Measurements from ENCODE around the gene ST8SIA6. TPM values are rescaled to one million over a fixed set of nuclear protein-coding genes. Genes with fewer than 3 reads are reported as not detected.

ST8SIA6 gene
- polyA plus RNA-seq, 2 of the 4 experiments (the other 2 are of a cell fraction) = 0.16 to 0.25 TPM

GRCh38 chr10:17483079-17483478, 28.7 kb upstream of the ST8SIA6 start:
- WGBS (ENCODE audit: missing lambda C conversion rate) = 80% methylated on average over 6 of the region's 6 CpGs
- no peak for ATAC-seq
- H3K4me2 ChIP-seq = no peak overlapping the region
- no peak overlapping the region for H3K27ac ChIP-seq
- CTCF ChIA-PET = interaction anchor here (1.2 kb wide), 1 partner anchor 20 kb away, joined by 4 read pairs; no protein-coding TSS in a partner anchor
- H3K4me1 ChIP-seq = no peaks in the 10 kb centered on the region
- TF ChIP-seq RCOR1 (IDR thresholded peaks at IDR 0.05; ENCODE audit: low read depth, low read length) (no peak), BCL3 (IDR thresholded peaks at IDR 0.05) (no peak), POLR2AphosphoS2 (conservative IDR thresholded peaks at IDR 0.05; ENCODE audit: low read length) (no peak), JUN (IDR thresholded peaks at IDR 0.05) (no peak), HMGXB4 (CRISPR knock-in tag; IDR thresholded peaks at IDR 0.05; ENCODE audit: borderline replicate concordance) (no peak), HDAC2 (IDR thresholded peaks at IDR 0.05) (no peak), TFCP2L1 (CRISPR knock-in tag; IDR thresholded peaks at IDR 0.05) (no peak), ATOH8 (CRISPR knock-in tag; IDR thresholded peaks at IDR 0.05; ENCODE audit: low read depth) (no peak)
- DNase-seq (ENCODE audit: low read depth in 1 of 2, low spot score in 1 of 2) = no peak
- no peak overlapping the region for H3K4me3 ChIP-seq
- POLR2A ChIA-PET = no interaction called here
- FAIRE-seq = no peak
- peaks cover 11% of the 10 kb centered on the region; the same call in 2 of the 3 replicates for H3K9me3 ChIP-seq

GRCh38 chr10:17479822-17480221, 25.4 kb upstream of the ST8SIA6 start:
- ATAC-seq (no peak), DNase-seq (ENCODE audit: low read depth in 1 of 2, low spot score in 1 of 2) (no peak), FAIRE-seq (no peak)
- H3K4me1 ChIP-seq = no peaks in the 10 kb centered on the region
- no peak overlapping the region for H3K4me2 ChIP-seq
- 70% methylated on average over 3 of the region's 3 CpGs for WGBS (ENCODE audit: missing lambda C conversion rate)
- CTCF ChIA-PET = no interaction called here
- TF ChIP-seq NPAS2 (CRISPR knock-in tag; IDR thresholded peaks at IDR 0.05; ENCODE audit: borderline replicate concordance) (no peak), TP53 (CRISPR knock-in tag; IDR thresholded peaks at IDR 0.05) (no peak), FOSB (CRISPR knock-in tag; IDR thresholded peaks at IDR 0.05) (no peak), GATA3 (IDR thresholded peaks at IDR 0.05; ENCODE audit: borderline replicate concordance) (no peak), HOXB5 (CRISPR knock-in tag; IDR thresholded peaks at IDR 0.05) (no peak), ESRRA (IDR thresholded peaks at IDR 0.05; ENCODE audit: borderline replicate concordance, low read length) (no peak), FOSL2 (IDR thresholded peaks at IDR 0.05) (no peak), FOSL2 (CRISPR knock-in tag; IDR thresholded peaks at IDR 0.05) (no peak), HDAC2 (IDR thresholded peaks at IDR 0.05) (no peak), BCL3 (IDR thresholded peaks at IDR 0.05) (no peak), CTCF (IDR thresholded peaks at IDR 0.05) (no peak), JUNB (IDR thresholded peaks at IDR 0.05) (no peak), RCOR1 (IDR thresholded peaks at IDR 0.05; ENCODE audit: low read depth, low read length) (no peak), MYC (IDR thresholded peaks at IDR 0.05; ENCODE audit: borderline replicate concordance, low read length) (no peak), EP300 (IDR thresholded peaks at IDR 0.05) (no peak), ZFP36 (IDR thresholded peaks at IDR 0.05; ENCODE audit: borderline replicate concordance, partially characterized antibody) (no peak), PHF8 (IDR thresholded peaks at IDR 0.05; ENCODE audit: borderline replicate concordance, low read depth) (no peak), ZNF302 (CRISPR knock-in tag; IDR thresholded peaks at IDR 0.05) (no peak), E2F6 (IDR thresholded peaks at IDR 0.05; ENCODE audit: borderline replicate concordance, low read depth) (no peak)
- H3K4me3 ChIP-seq = no peak overlapping the region
- peaks cover 11% of the 10 kb centered on the region; the same call in 2 of the 3 replicates for H3K9me3 ChIP-seq
- POLR2A ChIA-PET = no interaction called here
- H3K27ac ChIP-seq = no peak overlapping the region
